Globus pallidus (tissue), 1 donor: ENCODE measurements around the gene CAMK2B.

Experiments used
- DNase-seq: peaks from one replicate; pipeline ENCODE4 v3.0.0-alpha.2; 2015; ENCODE audit warnings: low spot score

CAMK2B gene

DNA sequence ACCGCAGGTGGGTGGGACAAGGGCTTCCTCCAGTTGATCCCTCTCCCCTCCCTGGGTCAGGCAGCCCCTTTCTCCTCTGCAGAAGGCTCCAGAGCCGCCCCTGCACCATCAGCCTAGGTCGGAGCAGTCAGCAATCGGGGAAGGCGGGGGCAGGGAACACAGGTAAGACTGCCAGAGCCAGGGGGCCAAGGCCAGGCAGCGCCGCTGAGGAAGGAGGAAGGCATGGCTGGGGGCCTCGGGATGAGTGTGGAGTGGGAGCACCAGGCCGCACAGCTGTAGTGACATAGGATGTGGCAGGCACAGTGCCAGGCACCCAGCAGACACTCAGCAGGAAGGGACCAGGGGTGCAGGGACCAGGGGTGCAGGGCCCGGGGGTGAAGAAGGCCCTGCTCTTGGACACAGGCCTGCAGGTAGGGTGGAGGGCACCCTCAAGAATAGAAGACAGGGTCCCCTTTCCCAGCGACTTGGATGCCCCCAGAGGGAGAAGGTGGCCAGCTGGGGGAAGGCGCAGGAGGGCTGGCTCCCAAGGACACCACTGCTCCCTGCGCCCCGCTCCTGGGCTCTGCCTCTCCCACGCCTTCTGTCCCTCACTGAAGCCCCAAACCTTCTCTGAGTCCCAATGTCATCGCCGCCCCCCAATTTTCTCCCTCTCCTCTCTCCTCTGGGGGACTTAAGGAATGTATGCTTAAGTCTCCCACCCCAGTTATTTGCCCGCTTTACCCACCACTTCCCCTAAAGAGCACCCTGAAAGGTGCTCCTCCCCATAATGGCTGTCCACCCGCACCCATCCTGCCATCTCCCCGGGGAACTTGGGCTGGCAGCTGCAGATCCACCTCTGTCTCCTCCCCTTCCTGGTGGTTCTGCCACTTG, 38.5 kb downstream of the CAMK2B start:
- no peak for DNase-seq

- no peak for DNase-seq
Measured at GRCh38 chr7:44286182-44286617, 39.2 kb downstream of the CAMK2B start.

GRCh38 chr7:44285561-44285960, 39.8 kb downstream of the CAMK2B start:
- no peak for DNase-seq

GRCh38 chr7:44284881-44285541, 40.4 kb downstream of the CAMK2B start:
- DNase-seq = no peak

- no peak for DNase-seq
Measured at GRCh38 chr7:44284216-44284615, 41.2 kb downstream of the CAMK2B start.

DNA sequence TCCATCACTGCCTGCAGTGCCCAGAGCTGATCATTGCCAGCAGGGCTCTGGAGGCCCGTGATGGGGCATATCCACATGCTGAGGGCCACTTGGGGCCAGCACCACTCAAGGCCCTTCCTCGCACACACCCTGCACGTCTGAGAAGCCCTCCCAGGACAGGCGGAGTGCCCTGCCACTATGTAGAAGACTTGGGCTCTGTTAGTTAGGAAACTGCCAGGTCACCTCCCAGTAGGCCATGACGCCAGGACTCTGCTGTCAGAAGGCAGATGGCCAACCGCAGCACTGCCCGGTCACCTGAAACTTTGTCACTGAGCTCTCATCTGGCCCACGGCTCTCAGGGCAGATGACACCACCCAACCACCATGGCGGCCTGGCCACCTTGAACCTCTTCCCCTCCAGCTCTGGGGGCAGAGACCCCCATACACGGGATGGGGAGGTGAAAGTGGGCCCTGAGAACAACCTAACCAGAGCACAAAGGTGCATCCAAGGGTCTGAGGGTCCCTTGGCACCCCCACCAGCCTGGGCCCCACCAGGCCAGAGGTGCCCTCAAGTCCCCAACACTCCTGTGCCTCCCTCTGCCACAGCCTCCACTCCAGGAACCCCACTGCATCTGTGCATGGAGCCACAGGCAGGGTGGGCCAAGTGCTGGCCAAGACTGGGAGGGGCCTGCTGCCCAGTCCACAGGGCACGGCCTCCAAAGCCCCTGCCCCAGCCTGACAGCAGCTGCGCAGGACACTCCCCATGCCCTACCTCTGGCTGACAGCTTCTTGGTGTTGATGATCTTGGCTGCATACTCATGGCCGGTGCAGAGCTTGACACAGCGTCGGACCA, 41.8 kb downstream of the CAMK2B start:
- peak; percentile 28 for DNase-seq

GRCh38 chr7:44282601-44283171, 42.7 kb downstream of the CAMK2B start:
- no peak for DNase-seq

DNA sequence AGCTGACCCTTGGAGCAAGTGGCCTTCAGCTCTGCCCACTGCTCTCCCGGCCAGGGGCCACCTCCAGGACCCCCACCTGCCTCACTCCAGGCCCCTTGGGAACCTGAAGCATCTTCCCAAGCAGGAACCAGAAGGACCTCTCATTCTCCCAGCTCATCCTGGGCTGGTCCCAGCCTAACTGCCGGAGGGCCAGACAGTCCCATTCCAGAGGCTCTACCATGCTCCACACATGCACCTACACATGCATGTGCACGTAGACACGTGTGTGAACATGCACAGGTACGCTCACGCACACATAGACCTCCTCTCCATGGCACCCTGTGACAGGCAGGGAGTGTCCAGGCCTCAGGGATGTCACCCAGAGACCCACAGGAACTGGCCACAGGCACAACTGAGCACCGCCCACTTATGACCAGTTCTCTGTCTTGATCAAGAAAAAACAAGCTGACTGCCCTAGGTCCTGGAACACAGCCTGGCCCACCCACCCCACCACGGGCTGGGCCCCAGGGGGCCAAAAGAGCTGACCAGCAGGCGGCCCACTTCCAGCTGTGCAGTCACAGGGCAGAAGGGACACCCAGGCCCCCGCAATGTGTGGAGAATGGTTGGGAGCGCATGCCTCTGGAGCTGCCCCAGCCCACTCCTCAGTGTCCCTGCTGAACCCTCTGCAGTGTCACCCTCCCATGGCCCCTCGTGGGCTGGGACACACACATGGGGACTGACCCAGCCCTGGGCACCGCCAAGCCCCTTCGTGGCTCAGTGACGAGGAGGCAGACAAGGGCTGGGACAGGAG, 43.4 kb downstream of the CAMK2B start:
- DNase-seq = no peak

- no peak for DNase-seq
Measured at GRCh38 chr7:44280993-44281721, 44.2 kb downstream of the CAMK2B start.

- DNase-seq = no peak
Measured at GRCh38 chr7:44280636-44280992, 44.8 kb downstream of the CAMK2B start.

DNA sequence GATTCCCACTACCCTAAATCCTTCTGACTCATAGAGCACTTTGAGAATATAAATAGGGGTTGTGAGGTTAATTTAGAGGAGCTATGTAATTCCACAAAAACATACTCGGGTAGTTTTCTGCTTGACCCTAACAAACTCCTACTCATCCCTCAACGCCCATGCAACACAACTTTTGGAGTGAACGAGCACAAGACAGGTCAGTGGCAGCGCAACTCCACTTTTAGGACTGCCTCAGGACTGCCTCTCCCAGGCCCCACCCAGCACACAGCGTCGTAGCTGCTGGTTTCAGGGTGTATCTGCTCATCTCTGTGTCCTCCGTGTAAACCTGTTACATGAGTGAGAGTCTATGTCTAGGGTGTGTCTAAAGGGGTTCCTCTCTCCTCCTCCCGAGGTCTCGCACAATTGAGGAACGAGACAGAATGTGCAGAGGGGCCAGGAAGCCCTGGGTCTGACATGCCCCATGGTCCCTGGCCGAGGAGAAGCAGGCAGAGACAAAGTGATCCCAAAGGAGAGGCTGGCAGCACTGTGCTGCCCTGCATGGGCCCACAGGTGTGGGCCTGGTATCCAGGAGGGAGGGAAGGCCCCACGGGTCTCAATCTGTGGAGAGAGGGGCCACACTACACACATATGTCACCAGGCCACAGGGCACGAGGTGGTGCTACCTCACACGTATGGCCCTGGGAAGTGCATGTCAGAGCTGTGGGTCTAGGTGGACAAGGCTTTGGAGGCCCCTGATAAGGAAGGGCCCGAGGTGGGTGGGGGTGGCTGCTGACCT, 45.5 kb downstream of the CAMK2B start:
- no peak for DNase-seq

- no peak for DNase-seq
Measured at GRCh38 chr7:44279286-44279685, 46.1 kb downstream of the CAMK2B start.

GRCh38 chr7:44278451-44279161, 46.8 kb downstream of the CAMK2B start:
- no peak for DNase-seq

DNA sequence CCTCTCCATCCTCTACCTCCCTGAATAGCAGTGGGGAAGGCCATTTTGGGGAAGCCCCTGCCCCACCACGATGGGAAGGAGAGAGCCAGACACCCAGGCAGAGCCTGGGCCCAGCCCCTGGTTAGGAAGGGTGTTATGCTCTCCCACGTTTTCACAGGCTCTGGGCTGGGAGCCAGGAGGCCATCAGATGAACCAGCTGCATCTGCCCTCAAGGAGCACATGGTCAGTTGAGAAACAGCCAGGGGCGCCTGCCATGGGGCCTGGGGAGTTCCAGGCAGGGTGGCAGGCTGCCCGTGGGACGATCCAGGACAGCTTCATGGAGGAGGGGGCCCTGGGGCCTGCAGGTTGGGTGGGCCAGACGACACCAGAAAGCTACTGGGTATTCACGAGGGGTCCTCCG, 47.5 kb downstream of the CAMK2B start:
- DNase-seq = no peak

DNA sequence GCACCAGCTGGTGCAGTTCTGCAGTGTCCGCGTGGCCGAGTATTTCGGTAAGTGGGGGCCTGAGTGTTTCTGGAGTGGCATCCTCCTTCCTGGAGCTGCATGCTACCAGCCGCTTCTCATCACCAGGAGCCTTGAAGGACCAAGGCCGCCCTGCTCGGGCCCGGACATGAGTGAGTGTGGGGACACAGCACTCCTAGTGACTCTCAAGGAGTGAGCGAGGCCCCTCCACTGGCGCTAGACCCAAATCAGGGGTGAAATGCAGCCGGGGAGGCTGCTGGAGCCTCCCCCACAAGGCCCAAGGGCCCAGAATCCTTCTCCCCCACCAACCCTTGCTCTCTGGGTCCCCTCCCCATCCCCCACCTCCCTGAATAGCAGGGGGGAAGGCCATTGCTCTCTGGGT, 48.0 kb downstream of the CAMK2B start:
- DNase-seq = no peak

GRCh38 chr7:44276571-44277221, 48.7 kb downstream of the CAMK2B start:
- no peak for DNase-seq

DNA sequence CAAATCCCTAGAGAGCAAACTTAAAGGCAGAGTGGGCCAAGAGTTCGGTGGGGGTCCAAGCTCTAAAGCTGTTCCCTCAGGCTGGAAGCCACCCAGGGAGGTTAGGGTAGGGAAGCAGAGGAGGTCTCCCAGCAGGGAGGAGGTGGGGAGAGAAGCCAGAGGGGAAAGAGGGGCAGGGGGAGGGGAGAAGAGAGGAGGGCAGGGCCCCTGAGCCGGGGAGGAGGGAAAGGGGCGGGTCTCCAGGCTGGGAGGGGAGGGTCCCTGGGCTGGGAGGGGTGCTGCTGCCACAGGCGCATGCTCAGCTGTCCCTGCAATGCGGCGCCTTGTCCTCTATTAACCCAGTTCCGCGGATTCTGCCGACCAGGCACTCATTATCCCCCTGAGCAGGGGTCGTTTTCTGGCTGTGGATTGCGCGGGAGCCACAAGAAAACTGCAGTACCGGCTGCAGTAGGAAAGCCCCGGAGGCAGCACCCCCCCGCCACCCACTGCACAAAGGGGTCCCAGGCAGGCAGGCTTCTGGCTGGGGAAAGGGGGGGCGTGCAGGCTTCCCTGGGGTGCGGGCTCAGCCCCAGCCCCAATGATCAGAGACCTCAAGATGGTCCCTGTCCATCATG, 49.3 kb downstream of the CAMK2B start:
- DNase-seq = no peak

DNA sequence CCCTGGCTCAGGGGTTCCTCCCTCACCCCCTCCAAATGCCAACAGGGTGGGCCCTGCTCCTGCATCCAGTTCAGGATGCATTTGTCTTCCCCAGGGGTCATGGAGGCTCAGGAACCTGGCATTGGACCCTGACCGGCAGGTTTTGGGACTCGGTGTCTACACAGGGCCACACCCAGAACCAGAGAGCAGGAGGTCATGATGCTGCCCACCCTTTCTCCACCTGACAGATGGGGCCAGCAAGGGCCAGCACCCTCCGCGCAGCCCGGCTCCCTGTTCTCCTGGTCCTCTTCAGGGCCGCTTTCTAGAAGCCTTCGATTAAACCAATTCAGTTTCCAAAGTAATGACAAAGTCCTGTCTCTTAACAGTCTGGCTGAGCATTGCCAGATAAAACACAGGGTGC, 50.2 kb downstream of the CAMK2B start:
- DNase-seq = no peak
